ENCODE results near the gene MAPK1.
"Not testable (repeated sequence)": the region's sequence is repeated elsewhere in the genome, so short reads cannot be mapped to it uniquely, and the experiment has no call there.

The MAPK1 gene

GRCh38 chr22:21881841-21882753, 14.7 kb upstream of the MAPK1 start:
- no peak for DNase-seq (ENCODE audit: low read depth)

- no peak for DNase-seq (ENCODE audit: low read depth)
These were observed 9.2 kb upstream of the MAPK1 start for GRCh38 chr22:21876486-21877176.

- DNase-seq (ENCODE audit: low read depth): not testable (repeated sequence)
These were observed 7.5 kb upstream of the MAPK1 start for GRCh38 chr22:21874953-21875352.

GRCh38 chr22:21873619-21874018, 6.2 kb upstream of the MAPK1 start:
- DNase-seq (ENCODE audit: low read depth): no peak

- not testable (repeated sequence) for DNase-seq (ENCODE audit: low read depth)
These were observed 5.3 kb upstream of the MAPK1 start for GRCh38 chr22:21872741-21873140.

- no peak for DNase-seq (ENCODE audit: low read depth)
These were observed 1.2 kb upstream of the MAPK1 start for GRCh38 chr22:21868651-21869050.

GRCh38 chr22:21866833-21867527, 465 bp downstream of the MAPK1 start:
- no peak for DNase-seq (ENCODE audit: low read depth)

GRCh38 chr22:21865041-21865440, 2.4 kb downstream of the MAPK1 start:
- no peak for DNase-seq (ENCODE audit: low read depth)

GRCh38 chr22:21862386-21863245, 4.8 kb downstream of the MAPK1 start:
- no peak for DNase-seq (ENCODE audit: low read depth)

- DNase-seq (ENCODE audit: low read depth): no peak
These were observed 5.6 kb downstream of the MAPK1 start for GRCh38 chr22:21861851-21862250.

- no peak for DNase-seq (ENCODE audit: low read depth)
These were observed 6.1 kb downstream of the MAPK1 start for GRCh38 chr22:21861264-21861848.

- no peak for DNase-seq (ENCODE audit: low read depth)
These were observed 6.9 kb downstream of the MAPK1 start for GRCh38 chr22:21860491-21861039.

GRCh38 chr22:21858025-21858764, 9.2 kb downstream of the MAPK1 start:
- DNase-seq (ENCODE audit: low read depth): no peak

- DNase-seq (ENCODE audit: low read depth): no peak
These were observed 9.9 kb downstream of the MAPK1 start for GRCh38 chr22:21857481-21857914.

GRCh38 chr22:21856868-21857267, 10.6 kb downstream of the MAPK1 start:
- no peak for DNase-seq (ENCODE audit: low read depth)

GRCh38 chr22:21856197-21856596, 11.2 kb downstream of the MAPK1 start:
- DNase-seq (ENCODE audit: low read depth): no peak

- DNase-seq (ENCODE audit: low read depth): no peak
These were observed 11.8 kb downstream of the MAPK1 start for GRCh38 chr22:21855676-21856075.

GRCh38 chr22:21850660-21851059, 16.8 kb downstream of the MAPK1 start:
- no peak for DNase-seq (ENCODE audit: low read depth)

GRCh38 chr22:21849489-21849888, 18.0 kb downstream of the MAPK1 start:
- DNase-seq (ENCODE audit: low read depth): no peak

GRCh38 chr22:21848057-21848456, 19.4 kb downstream of the MAPK1 start:
- not testable (repeated sequence) for DNase-seq (ENCODE audit: low read depth)

Measured in stimulated activated CD8-positive, alpha-beta memory T cell treated with anti-CD3 and anti-CD28 coated beads, Interleukin-7, amount 100 ng/mL, for 24 hours (primary cell).